H9 (cell line): ENCODE measurements around the gene KCNAB1. TPM values are rescaled to one million over a fixed set of nuclear protein-coding genes. Genes with fewer than 3 reads are reported as not detected.

Source experiments
- DNase-seq: peaks from one replicate; pipeline ENCODE4 v3.0.0-alpha.2; 2017
- H2AFZ ChIP-seq: one replicate; pipeline ENCODE4 v1.6.1; 2013; ENCODE audit warnings: mild to moderate bottlenecking, low read length, control low read depth, moderate library complexity
- H2AK5ac ChIP-seq: 2 replicates; pipeline ENCODE4 v1.6.1; 2013; ENCODE audit warnings: low read length, control low read depth, mixed read lengths; ENCODE audit not compliant: insufficient read length
- H2BK120ac ChIP-seq: one replicate; pipeline ENCODE4 v1.6.1; 2013; ENCODE audit warnings: low read depth, mild to moderate bottlenecking, low read length, control low read depth, inconsistent platforms; ENCODE audit not compliant: poor library complexity, severe bottlenecking
- H2BK12ac ChIP-seq: 2 replicates; pipeline ENCODE4 v1.6.1; 2013; ENCODE audit warnings: low read length, control low read depth, mixed read lengths, low read depth; ENCODE audit not compliant: insufficient read length
- H2BK15ac ChIP-seq: 2 replicates; pipeline ENCODE4 v1.6.1; 2013; ENCODE audit warnings: low read depth, low read length, control low read depth
- H2BK20ac ChIP-seq: one replicate; pipeline ENCODE4 v1.6.1; 2013; ENCODE audit warnings: low read depth, mild to moderate bottlenecking, low read length, control low read depth, inconsistent platforms; ENCODE audit not compliant: poor library complexity, severe bottlenecking
- H2BK5ac ChIP-seq: 2 replicates; pipeline ENCODE4 v1.6.1; 2013; ENCODE audit warnings: low read length, control low read depth, mixed read lengths; ENCODE audit not compliant: insufficient read length
- H3K14ac ChIP-seq: 2 replicates; pipeline ENCODE4 v1.6.1; 2013; ENCODE audit warnings: low read length, control low read depth; ENCODE audit not compliant: insufficient read depth
- H3K18ac ChIP-seq: 2 replicates; pipeline ENCODE4 v1.6.1; 2013; ENCODE audit warnings: low read depth, mild to moderate bottlenecking, mixed read lengths, low read length, control low read depth; ENCODE audit not compliant: insufficient read length
- H3K23ac ChIP-seq: 2 replicates; pipeline ENCODE4 v1.6.1; 2013; ENCODE audit warnings: low read length, control low read depth, mixed read lengths, low read depth; ENCODE audit not compliant: insufficient read length
- H3K23me2 ChIP-seq: 2 replicates; pipeline ENCODE4 v1.6.1; 2013; ENCODE audit warnings: low read depth, mild to moderate bottlenecking, mixed read lengths, low read length, control low read depth; ENCODE audit not compliant: insufficient read length, poor library complexity, severe bottlenecking
- H3K27ac ChIP-seq: 2 replicates; pipeline ENCODE4 v1.5.1; 2013; ENCODE audit warnings: low read length, control low read depth, mixed read lengths, low read depth; ENCODE audit not compliant: insufficient read length
- H3K27me3 ChIP-seq: 2 replicates; pipeline ENCODE4 v1.6.1; 2013; ENCODE audit warnings: low read length, control low read depth, inconsistent platforms; ENCODE audit not compliant: insufficient read depth
- H3K4ac ChIP-seq: 2 replicates; pipeline ENCODE4 v1.6.1; 2013; ENCODE audit warnings: low read depth, mild to moderate bottlenecking, control low read depth, inconsistent platforms, low read length, moderate library complexity
- H3K4me1 ChIP-seq: 2 replicates; pipeline ENCODE4 v1.6.1; 2013; ENCODE audit warnings: low read length, control low read depth, inconsistent platforms; ENCODE audit not compliant: insufficient read depth
- H3K4me2 ChIP-seq: 2 replicates; pipeline ENCODE4 v1.6.1; 2013; ENCODE audit warnings: low read length, control low read depth, mixed read lengths; ENCODE audit not compliant: insufficient read length, insufficient read depth
- H3K56ac ChIP-seq: 2 replicates; pipeline ENCODE4 v1.6.1; 2013; ENCODE audit warnings: low read depth, mild to moderate bottlenecking, mixed read lengths, low read length, control low read depth; ENCODE audit not compliant: insufficient read length
- H3K79me1 ChIP-seq: 2 replicates; pipeline ENCODE4 v1.6.1; 2013; ENCODE audit warnings: low read depth, mild to moderate bottlenecking, moderate library complexity, low read length, control low read depth, inconsistent platforms; ENCODE audit not compliant: insufficient read depth, poor library complexity, severe bottlenecking
- H3K79me2 ChIP-seq: 2 replicates; pipeline ENCODE4 v1.6.1; 2013; ENCODE audit warnings: low read length, control low read depth, inconsistent platforms; ENCODE audit not compliant: insufficient read depth
- H3K9ac ChIP-seq: 2 replicates; pipeline ENCODE4 v1.6.1; 2013; ENCODE audit warnings: low read length, control low read depth, mixed read lengths; ENCODE audit not compliant: insufficient read length; ENCODE audit errors: extremely low read depth
- H3K9me3 ChIP-seq: one replicate; pipeline ENCODE4 v1.6.1; 2013; ENCODE audit warnings: low read depth, low read length, inconsistent platforms; ENCODE audit not compliant: control insufficient read depth
- H3T11ph ChIP-seq: one replicate; pipeline ENCODE4 v1.6.1; 2013; ENCODE audit warnings: mild to moderate bottlenecking, low read length, control low read depth, inconsistent platforms
- H4K20me1 ChIP-seq: one replicate; pipeline ENCODE4 v1.6.1; 2013; ENCODE audit not compliant: control insufficient read depth, insufficient read length, insufficient read depth
- H4K5ac ChIP-seq: 2 replicates; pipeline ENCODE4 v1.6.1; 2013; ENCODE audit warnings: low read depth, mild to moderate bottlenecking, mixed read lengths, low read length, control low read depth; ENCODE audit not compliant: insufficient read length
- H4K8ac ChIP-seq: replicated peaks from 2 replicates; pipeline ENCODE4 v1.6.1; 2013; ENCODE audit warnings: low read length, control low read depth, mixed read lengths, low read depth; ENCODE audit not compliant: insufficient read length
- H4K91ac ChIP-seq: 2 replicates; pipeline ENCODE4 v1.6.1; 2013; ENCODE audit warnings: low read depth, mild to moderate bottlenecking, moderate library complexity, mixed read lengths, low read length, control low read depth; ENCODE audit not compliant: insufficient read length
- H3K27ac Mint-ChIP-seq, 3 experiments: 2 replicates in 2 of 3; 3 replicates in 1 of 3; pipeline ENCODE4 v1.8.0; 2020 to 2021; ENCODE audit warnings: mixed read lengths in 3 of 3, mild to moderate bottlenecking in 1 of 3, moderate library complexity in 1 of 3
- H3K27me3 Mint-ChIP-seq: 2 replicates; pipeline ENCODE4 v1.8.0; 2021; ENCODE audit warnings: low read depth, mild to moderate bottlenecking, moderate library complexity, mixed read lengths
- H3K36me3 Mint-ChIP-seq, 3 experiments: 2 replicates in 2 of 3; 3 replicates in 1 of 3; pipeline ENCODE4 v1.8.0; 2020 to 2021; ENCODE audit warnings: low read depth in 3 of 3, mixed read lengths in 3 of 3; ENCODE audit not compliant: insufficient read depth in 1 of 3
- H3K4me1 Mint-ChIP-seq, 2 experiments: 2 replicates each; pipeline ENCODE4 v1.8.0; 2020; ENCODE audit warnings: mixed read lengths in 2 of 2
- H3K4me3 Mint-ChIP-seq, 2 experiments: 2 replicates in 1 of 2; 3 replicates in 1 of 2; pipeline ENCODE4 v1.8.0; 2020 to 2021; ENCODE audit warnings: mild to moderate bottlenecking in 2 of 2, mixed read lengths in 2 of 2, moderate library complexity in 1 of 2
- H3K9me3 Mint-ChIP-seq, 2 experiments: 2 replicates in 1 of 2; 3 replicates in 1 of 2; pipeline ENCODE4 v1.8.0; 2020; ENCODE audit warnings: mild to moderate bottlenecking in 2 of 2, mixed read lengths in 2 of 2, moderate library complexity in 1 of 2
- total RNA-seq: library from RNA; stranded (reverse); gene quantifications from 2 replicates; pipeline ENCODE4 v1.2.1, GENCODE V29; 2021
- TF ChIP-seq, protein P1 (sequence below): fragments of 200-600 bp; sonication (generic); conservative IDR thresholded peaks from 3 replicates; pipeline ENCODE4 v1.8.0; 2021; ENCODE audit warnings: antibody characterized with exemption, mild to moderate bottlenecking

Gene KCNAB1
- total RNA-seq, 1 experiment from 2014 or later: 3.7 TPM

DNA sequence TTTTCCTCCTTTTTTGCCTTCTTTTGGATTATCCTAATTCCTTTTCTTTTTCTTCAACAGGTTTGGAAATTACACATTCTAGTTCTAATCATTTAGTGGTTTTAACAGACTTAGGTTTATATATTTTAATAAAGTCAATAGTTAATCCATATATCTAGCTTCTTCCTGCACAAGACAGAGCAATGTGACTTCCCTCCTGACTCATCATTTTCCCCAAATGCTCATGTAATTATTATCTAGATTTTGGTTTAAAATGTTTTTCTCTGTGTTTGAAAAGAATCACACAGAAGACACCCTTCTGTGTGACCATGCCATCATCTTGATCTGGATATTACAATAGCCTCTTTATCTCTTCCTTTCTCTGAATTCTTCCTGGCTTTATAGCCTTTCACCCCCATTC, 463.1 kb downstream of the KCNAB1 start:
- Mint-ChIP-seq H3K27me3 (no peaks in the 10 kb centered on the region), H3K4me3 (no peak overlapping the region), H3K9me3 (no peaks in the 10 kb centered on the region), H3K4me1 (no peaks in the 10 kb centered on the region), H3K27ac (no peak overlapping the region), H3K36me3 (no peaks in the 10 kb centered on the region)
- Histone ChIP-seq H3K9me3 (no peaks in the 10 kb centered on the region), H4K91ac (no peak overlapping the region), H3K79me1 (no peaks in the 10 kb centered on the region), H3K14ac (no peak overlapping the region), H2BK15ac (no peak overlapping the region), H2BK12ac (no peak overlapping the region), H3T11ph (no peak overlapping the region), H3K23ac (no peak overlapping the region), H3K27ac (no peak overlapping the region), H3K4me1 (no peaks in the 10 kb centered on the region; the same call in 1 of the 2 replicates), H3K27me3 (no peaks in the 10 kb centered on the region), H3K18ac (no peak overlapping the region), H3K23me2 (no peaks in the 10 kb centered on the region), H2BK5ac (no peak overlapping the region), H2BK20ac (no peak overlapping the region), H3K56ac (no peak overlapping the region), H3K4ac (no peak overlapping the region), H4K20me1 (no peaks in the 10 kb centered on the region), H4K5ac (no peak overlapping the region), H2BK120ac (no peak overlapping the region), H2AFZ (no peak overlapping the region), H2AK5ac (no peak overlapping the region), H4K8ac (no peak overlapping the region), H3K4me2 (no peak overlapping the region), H3K9ac (no peak overlapping the region), H3K79me2 (no peaks in the 10 kb centered on the region)
- DNase-seq: no peak
- TF ChIP-seq, protein P1, sequence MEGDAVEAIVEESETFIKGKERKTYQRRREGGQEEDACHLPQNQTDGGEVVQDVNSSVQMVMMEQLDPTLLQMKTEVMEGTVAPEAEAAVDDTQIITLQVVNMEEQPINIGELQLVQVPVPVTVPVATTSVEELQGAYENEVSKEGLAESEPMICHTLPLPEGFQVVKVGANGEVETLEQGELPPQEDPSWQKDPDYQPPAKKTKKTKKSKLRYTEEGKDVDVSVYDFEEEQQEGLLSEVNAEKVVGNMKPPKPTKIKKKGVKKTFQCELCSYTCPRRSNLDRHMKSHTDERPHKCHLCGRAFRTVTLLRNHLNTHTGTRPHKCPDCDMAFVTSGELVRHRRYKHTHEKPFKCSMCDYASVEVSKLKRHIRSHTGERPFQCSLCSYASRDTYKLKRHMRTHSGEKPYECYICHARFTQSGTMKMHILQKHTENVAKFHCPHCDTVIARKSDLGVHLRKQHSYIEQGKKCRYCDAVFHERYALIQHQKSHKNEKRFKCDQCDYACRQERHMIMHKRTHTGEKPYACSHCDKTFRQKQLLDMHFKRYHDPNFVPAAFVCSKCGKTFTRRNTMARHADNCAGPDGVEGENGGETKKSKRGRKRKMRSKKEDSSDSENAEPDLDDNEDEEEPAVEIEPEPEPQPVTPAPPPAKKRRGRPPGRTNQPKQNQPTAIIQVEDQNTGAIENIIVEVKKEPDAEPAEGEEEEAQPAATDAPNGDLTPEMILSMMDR: no peak
